Measurements from ENCODE around the gene KRT86.
"Not testable (repeated sequence)": the region's sequence is repeated elsewhere in the genome, so short reads cannot be mapped to it uniquely, and the experiment has no call there.

Gene KRT86

GRCh38 chr12:52238916-52239646 is 35.4 kb upstream of the KRT86 start:
- DNase-seq, result no peak

GRCh38 chr12:52239767-52240166 is 34.7 kb upstream of the KRT86 start:
- no peak for DNase-seq

- not testable (repeated sequence) for DNase-seq
Measured at GRCh38 chr12:52240247-52240646, 34.2 kb upstream of the KRT86 start.

GRCh38 chr12:52241205-52241842 is 33.1 kb upstream of the KRT86 start:
- no peak for DNase-seq

- no peak for DNase-seq
Measured at GRCh38 chr12:52242442-52243258, 31.8 kb upstream of the KRT86 start.

- DNase-seq, result no peak
Measured at GRCh38 chr12:52243259-52243855, 31.1 kb upstream of the KRT86 start.

GRCh38 chr12:52243856-52244614 is 30.4 kb upstream of the KRT86 start:
- DNase-seq, result peak; percentile 64

- DNase-seq, result no peak
Measured at GRCh38 chr12:52244615-52244994, 29.8 kb upstream of the KRT86 start.

GRCh38 chr12:52245259-52245961 is 29.0 kb upstream of the KRT86 start:
- no peak for DNase-seq

GRCh38 chr12:52245962-52246569 is 28.4 kb upstream of the KRT86 start:
- DNase-seq, result no peak

- DNase-seq, result no peak
Measured at GRCh38 chr12:52246720-52247621, 27.5 kb upstream of the KRT86 start.

- no peak for DNase-seq
Measured at GRCh38 chr12:52247622-52248540, 26.6 kb upstream of the KRT86 start.

GRCh38 chr12:52248541-52249461 is 25.6 kb upstream of the KRT86 start:
- DNase-seq, result no peak

GRCh38 chr12:52249511-52250047 is 24.9 kb upstream of the KRT86 start:
- no peak for DNase-seq

GRCh38 chr12:52250048-52250990 is 24.1 kb upstream of the KRT86 start:
- DNase-seq, result no peak

- DNase-seq, result no peak
Measured at GRCh38 chr12:52251367-52252051, 22.9 kb upstream of the KRT86 start.
